Measurements from ENCODE around the gene CHDH. TPM values are rescaled to one million over a fixed set of nuclear protein-coding genes. Genes with fewer than 3 reads are reported as not detected.

Gene CHDH
- total and polyA plus RNA-seq, 9 donors = 0.85 to 7.0 (median 4.1) TPM

GRCh38 chr3:53835257-53835656 lies 11.0 kb downstream of the CHDH start:
- H3K36me3 ChIP-seq = no peaks in the 10 kb centered on the region
- DNase-seq = no peak
- intact Hi-C loops (cut with DNase I) = no loop called here
- H3K9me3 ChIP-seq = no peaks in the 10 kb centered on the region
- TF ChIP-seq CTCF (IDR thresholded peaks at IDR 0.05) (no peak), POLR2A (IDR thresholded peaks at IDR 0.05) (no peak), EP300 (IDR thresholded peaks at IDR 0.05) (no peak)
- WGBS, 3 donors = 85 to 100% (median 90%) methylated on average over 1 of the region's 1 CpG
- no peak overlapping the region for H3K27ac ChIP-seq
- H3K27me3 ChIP-seq = no peaks in the 10 kb centered on the region
- H3K4me1 ChIP-seq (ENCODE audit: insufficient read depth) = no peaks in the 10 kb centered on the region
- H3K4me3 ChIP-seq = no peak overlapping the region

- Histone ChIP-seq H3K4me1 (ENCODE audit: insufficient read depth) (no peaks in the 10 kb centered on the region), H3K27ac (no peak overlapping the region), H3K27me3 (no peaks in the 10 kb centered on the region), H3K9me3 (no peaks in the 10 kb centered on the region), H3K36me3 (no peaks in the 10 kb centered on the region), H3K4me3 (no peak overlapping the region)
- 98 to 99% (median 99%) methylated on average over 6 of the region's 6 CpGs for WGBS, 3 donors
- DNase-seq = no peak
- TF ChIP-seq EP300 (IDR thresholded peaks at IDR 0.05) = no peak
- TF ChIP-seq CTCF (IDR thresholded peaks at IDR 0.05) = no peak
- TF ChIP-seq POLR2A (IDR thresholded peaks at IDR 0.05) = no peak
- intact Hi-C loops (cut with DNase I) = no loop called here
These were observed 11.7 kb downstream of the CHDH start for GRCh38 chr3:53834429-53835095.

- no peaks in the 10 kb centered on the region for H3K9me3 ChIP-seq
- H3K27me3 ChIP-seq = no peaks in the 10 kb centered on the region
- intact Hi-C loops (cut with DNase I) = no loop called here
- no peak for DNase-seq
- TF ChIP-seq EP300 (IDR thresholded peaks at IDR 0.05) (no peak), POLR2A (IDR thresholded peaks at IDR 0.05) (no peak), CTCF (IDR thresholded peaks at IDR 0.05) (no peak)
- H3K4me3 ChIP-seq = no peak overlapping the region
- H3K27ac ChIP-seq = no peak overlapping the region
- H3K4me1 ChIP-seq (ENCODE audit: insufficient read depth) = no peaks in the 10 kb centered on the region
- WGBS, 3 donors = 87 to 94% (median 90%) methylated on average over 5 of the region's 5 CpGs
- no peaks in the 10 kb centered on the region for H3K36me3 ChIP-seq
These were observed 12.5 kb downstream of the CHDH start for GRCh38 chr3:53833700-53834099.

GRCh38 chr3:53833053-53833645 lies 13.1 kb downstream of the CHDH start:
- TF ChIP-seq CTCF (IDR thresholded peaks at IDR 0.05) (no peak), EP300 (IDR thresholded peaks at IDR 0.05) (no peak), POLR2A (IDR thresholded peaks at IDR 0.05) (no peak)
- no peaks in the 10 kb centered on the region for H3K9me3 ChIP-seq
- WGBS, 3 donors = 84 to 91% (median 90%) methylated on average over 9 of the region's 9 CpGs
- no peak for DNase-seq
- intact Hi-C loops (cut with DNase I) = no loop called here
- no peak overlapping the region for H3K27ac ChIP-seq
- H3K27me3 ChIP-seq = no peaks in the 10 kb centered on the region
- no peak overlapping the region for H3K4me3 ChIP-seq
- H3K4me1 ChIP-seq (ENCODE audit: insufficient read depth) = no peaks in the 10 kb centered on the region
- H3K36me3 ChIP-seq = no peaks in the 10 kb centered on the region
